CD4-positive, alpha-beta memory T cell (primary cell): ENCODE data around the gene TSPAN12. TPM values are rescaled to one million over a fixed set of nuclear protein-coding genes. Genes with fewer than 3 reads are reported as not detected.

Source experiments
- CTCF ChIA-PET: fragments of 350-600 bp; sonication (Branson Sonifier 250); formaldehyde crosslinking; loops from one replicate; lab custom pipeline; 2021; ENCODE audit warnings: inconsistent platforms; ENCODE audit not compliant: partially characterized antibody; lab: Charles Lee
- POLR2A ChIA-PET: fragments of 350-600 bp; sonication (Branson Sonifier 250); formaldehyde crosslinking; loops from one replicate; lab custom pipeline; 2021; ENCODE audit not compliant: partially characterized antibody; lab: Charles Lee
- DNase-seq, 5 donors: peaks; one replicate each; pipeline versions ENCODE4 v3.0.0 to v3.0.0-alpha.2; 2020 to 2022; ENCODE audit warnings: mixed read lengths in 1 of 5
- H3K27ac ChIP-seq: one replicate; pipeline ENCODE4 v1.7.0; 2013; ENCODE audit warnings: low read depth, low read length
- H3K27me3 ChIP-seq: 2 replicates; pipeline ENCODE4 v1.7.0; 2013; ENCODE audit warnings: mild to moderate bottlenecking, low read length, moderate library complexity; ENCODE audit not compliant: insufficient read depth
- H3K36me3 ChIP-seq: 2 replicates; pipeline ENCODE4 v1.7.0; 2013; ENCODE audit warnings: mild to moderate bottlenecking, low read length, moderate library complexity; ENCODE audit not compliant: insufficient read depth
- H3K4me1 ChIP-seq: 2 replicates; pipeline ENCODE4 v1.7.0; 2013; ENCODE audit warnings: mild to moderate bottlenecking, low read length, moderate library complexity; ENCODE audit not compliant: insufficient read depth
- H3K4me3 ChIP-seq, 2 donors: one replicate each; pipeline ENCODE4 v1.7.0; 2013; ENCODE audit warnings: low read length in 2 of 2, mild to moderate bottlenecking in 1 of 2
- H3K9me3 ChIP-seq, 2 donors: one replicate each; pipeline ENCODE4 v1.7.0; 2013; ENCODE audit warnings: low read length in 2 of 2, control low read depth in 1 of 2; ENCODE audit not compliant: control insufficient read depth in 1 of 2
- H3K27ac Mint-ChIP-seq, 7 donors: one replicate each; pipeline ENCODE4 v1.8.0; 2020 to 2021; ENCODE audit warnings: mixed read lengths in 7 of 7, mild to moderate bottlenecking in 6 of 7, inconsistent platforms in 3 of 7, moderate library complexity in 3 of 7
- H3K27me3 Mint-ChIP-seq, 2 donors: one replicate each; pipeline ENCODE4 v1.8.0; 2020 to 2021; ENCODE audit warnings: mixed read lengths in 2 of 2
- H3K36me3 Mint-ChIP-seq, 2 donors: one replicate each; pipeline ENCODE4 v1.8.0; 2020 to 2021; ENCODE audit warnings: mixed read lengths in 2 of 2, inconsistent platforms in 1 of 2, mild to moderate bottlenecking in 1 of 2
- H3K4me1 Mint-ChIP-seq, 4 donors: one replicate each; pipeline ENCODE4 v1.8.0; 2020 to 2021; ENCODE audit warnings: mixed read lengths in 4 of 4, mild to moderate bottlenecking in 1 of 4
- H3K4me3 Mint-ChIP-seq, 8 donors: one replicate each; pipeline ENCODE4 v1.8.0; 2020 to 2021; ENCODE audit warnings: mixed read lengths in 8 of 8, mild to moderate bottlenecking in 7 of 8, moderate library complexity in 6 of 8, inconsistent platforms in 3 of 8
- H3K9me3 Mint-ChIP-seq, 8 donors: one replicate each; pipeline ENCODE4 v1.8.0; 2020 to 2021; ENCODE audit warnings: mixed read lengths in 8 of 8, mild to moderate bottlenecking in 5 of 8, inconsistent platforms in 3 of 8, moderate library complexity in 1 of 8
- intact Hi-C: fragments of 100-400 bp; cut with micrococcal nuclease; formaldehyde crosslinking; loops from one replicate; pipeline ENCODE4 v1.15.1; 2023
- polyA plus RNA-seq, 2 donors: library from polyadenylated mRNA; unstranded; fragments of 300-500 nt; fragmentation: Illumina TruSeq; gene quantifications; one replicate each; pipeline ENCODE4 v1.2.3, GENCODE V29; 2021
- total RNA-seq, 2 experiments: library from RNA; stranded (reverse); gene quantifications; one replicate each; pipeline ENCODE4 v1.2.3, GENCODE V29; 2021

TSPAN12 gene
- total and polyA plus RNA-seq, 4 experiments from 2014 or later = not detected

DNA sequence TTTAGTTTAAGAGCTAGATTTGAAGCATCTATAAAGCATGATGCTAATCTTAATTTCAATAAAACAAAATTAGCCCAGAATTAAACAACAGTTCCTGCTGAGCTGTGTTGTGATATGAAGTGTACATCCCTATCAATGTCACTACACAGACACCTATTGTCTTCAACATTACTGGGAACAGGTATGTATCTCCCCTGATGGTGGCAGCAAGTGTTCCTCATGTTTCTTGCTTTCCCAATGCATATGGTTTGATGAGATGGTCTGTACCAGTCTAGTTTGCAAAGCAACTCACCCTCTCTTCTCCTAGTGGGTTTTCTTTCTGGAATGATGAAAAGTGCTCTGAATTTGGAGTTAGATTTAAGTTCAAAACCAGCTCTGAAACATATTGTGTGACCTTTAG is 38.1 kb downstream of the TSPAN12 start:
- Histone ChIP-seq H3K4me1 (no peaks in the 10 kb centered on the region), H3K27me3 (peaks cover 4% of the 10 kb centered on the region), H3K36me3 (no peaks in the 10 kb centered on the region), H3K9me3 (no peaks in the 10 kb centered on the region), H3K4me3 (no peak overlapping the region), H3K27ac (no peak overlapping the region)
- intact Hi-C loops = no loop called here
- CTCF ChIA-PET = interaction anchor here (1.1 to 1.4 kb wide), 2 partner anchors 10 to 13 kb away, joined by 3 to 5 read pairs; no protein-coding TSS in a partner anchor
- Mint-ChIP-seq H3K27me3 (peaks cover 9 to 21% of the 10 kb centered on the region in 2 donors), H3K4me1 (no peaks in the 10 kb centered on the region), H3K9me3 (no peaks in the 10 kb centered on the region), H3K36me3 (no peaks in the 10 kb centered on the region), H3K27ac (no peak overlapping the region), H3K4me3 (no peak overlapping the region)
- no peak for DNase-seq
- POLR2A ChIA-PET = no interaction called here

DNA sequence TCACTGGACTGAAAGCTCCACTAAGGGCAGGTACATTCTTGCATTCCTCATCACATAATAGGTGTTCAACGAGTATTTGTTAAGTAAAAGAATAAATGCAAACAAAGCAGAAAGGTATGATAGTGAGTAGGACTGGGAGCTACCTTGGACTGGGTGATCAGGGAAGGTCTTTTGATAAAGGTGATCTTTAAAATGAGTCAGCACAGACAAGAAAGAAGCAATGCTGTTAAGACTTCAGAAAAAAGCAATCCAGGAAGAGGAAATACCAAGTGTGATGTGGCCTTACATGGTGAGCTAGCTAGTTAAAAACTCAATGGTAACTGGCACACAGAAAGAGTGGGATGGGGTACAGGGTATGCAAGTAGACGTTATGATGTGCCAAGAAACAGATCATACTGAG is 40.1 kb downstream of the TSPAN12 start:
- CTCF ChIA-PET = interaction anchor here (1.4 to 2.0 kb wide), 3 partner anchors 11 to 26 kb away, joined by 3 to 12 read pairs (median 4); no protein-coding TSS in a partner anchor

DNA sequence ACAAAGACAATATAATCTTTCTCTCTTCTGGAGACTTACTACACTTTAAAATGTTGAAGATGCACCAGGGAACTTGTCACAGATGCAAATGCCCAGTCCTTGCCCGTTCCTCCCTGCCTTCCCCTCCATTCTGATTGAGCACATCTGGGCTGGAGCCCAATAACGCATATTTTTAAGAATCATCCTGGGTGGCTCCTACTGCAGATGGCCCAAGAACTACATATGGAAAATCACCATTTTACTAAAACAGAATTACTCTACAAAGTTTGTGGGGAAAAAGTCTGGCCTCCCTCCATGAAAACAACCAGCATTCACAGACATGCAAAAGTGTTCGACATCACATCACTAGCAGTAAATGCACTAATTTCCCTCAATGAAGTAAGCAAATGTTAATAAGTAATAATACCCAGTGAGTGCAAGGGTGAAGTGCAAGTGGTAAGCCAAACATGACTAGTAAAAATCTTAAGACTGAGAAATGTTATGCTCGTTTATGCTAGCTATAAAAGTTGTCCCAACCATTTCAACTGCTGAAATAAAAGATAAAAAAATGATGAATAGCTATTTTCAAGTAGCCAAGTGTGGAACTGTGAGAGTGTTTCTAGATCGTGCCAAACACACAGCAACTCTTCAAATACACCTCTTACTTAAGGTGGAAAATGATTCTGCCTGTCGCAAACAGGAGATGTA is 43.5 kb downstream of the TSPAN12 start:
- H3K9me3 ChIP-seq = no peaks in the 10 kb centered on the region
- no peaks in the 10 kb centered on the region for H3K27me3 ChIP-seq
- H3K27me3 Mint-ChIP-seq = peaks cover 3 to 17% of the 10 kb centered on the region in 2 donors
- intact Hi-C loops = no loop called here
- no peaks in the 10 kb centered on the region for H3K36me3 ChIP-seq
- ChIA-PET CTCF (no interaction called here), POLR2A (no interaction called here)
- no peak overlapping the region for H3K4me3 Mint-ChIP-seq
- H3K4me3 ChIP-seq = no peak overlapping the region
- DNase-seq = no peak
- H3K36me3 Mint-ChIP-seq = no peaks in the 10 kb centered on the region
- no peak overlapping the region for H3K27ac Mint-ChIP-seq
- no peak overlapping the region for H3K27ac ChIP-seq
- H3K4me1 ChIP-seq = no peaks in the 10 kb centered on the region
- H3K4me1 Mint-ChIP-seq = no peaks in the 10 kb centered on the region
- no peaks in the 10 kb centered on the region for H3K9me3 Mint-ChIP-seq

More for the DNA sequence above, 40.1 kb downstream of the TSPAN12 start:
- H3K27me3 ChIP-seq = no peaks in the 10 kb centered on the region
- DNase-seq = no peak
- Mint-ChIP-seq H3K27ac (no peak overlapping the region), H3K4me1 (no peaks in the 10 kb centered on the region), H3K36me3 (no peaks in the 10 kb centered on the region), H3K27me3 (peaks cover 11 to 23% of the 10 kb centered on the region in 2 donors), H3K4me3 (no peak overlapping the region), H3K9me3 (no peaks in the 10 kb centered on the region)
- H3K36me3 ChIP-seq = no peaks in the 10 kb centered on the region
- H3K27ac ChIP-seq = no peak overlapping the region
- no peak overlapping the region for H3K4me3 ChIP-seq
- POLR2A ChIA-PET = no interaction called here
- H3K4me1 ChIP-seq = no peaks in the 10 kb centered on the region
- intact Hi-C loops = no loop called here
- no peaks in the 10 kb centered on the region for H3K9me3 ChIP-seq

DNA sequence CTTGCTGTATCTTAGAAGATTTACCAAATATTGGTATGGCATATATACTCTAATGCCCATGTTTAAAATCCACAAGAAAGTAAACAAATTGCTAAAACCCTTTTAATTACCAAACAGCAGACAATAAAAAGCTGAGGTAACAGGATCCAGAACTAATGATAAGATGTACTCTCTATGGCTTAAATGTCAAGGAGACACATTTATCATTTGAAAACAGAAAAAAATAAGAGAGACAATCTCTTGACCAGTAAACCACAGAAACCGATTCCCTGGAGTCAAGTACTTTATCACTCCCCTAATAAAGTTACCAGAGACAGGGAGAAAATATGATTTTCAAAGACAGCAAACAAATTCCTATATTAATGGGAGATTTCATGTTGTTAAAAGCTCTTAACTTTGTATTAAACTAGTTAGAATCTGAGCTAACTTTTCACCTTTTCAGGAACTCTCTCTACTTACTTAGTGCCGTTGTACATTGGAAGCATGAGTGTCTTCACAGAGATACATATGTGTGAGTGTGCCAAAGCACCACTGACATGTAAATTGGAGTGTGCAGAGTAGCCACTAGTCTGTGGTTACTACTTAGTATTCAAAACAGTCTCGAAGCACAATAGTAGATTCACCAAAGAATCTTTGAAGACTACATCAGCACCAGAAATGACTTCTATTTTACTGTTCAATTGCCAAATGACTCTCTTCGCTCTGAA is 44.2 kb downstream of the TSPAN12 start:
- no peaks in the 10 kb centered on the region for H3K36me3 Mint-ChIP-seq
- H3K4me3 ChIP-seq = no peak overlapping the region
- no peaks in the 10 kb centered on the region for H3K9me3 Mint-ChIP-seq
- no peaks in the 10 kb centered on the region for H3K4me1 Mint-ChIP-seq
- DNase-seq = no peak
- peaks cover 3 to 16% of the 10 kb centered on the region in 2 donors for H3K27me3 Mint-ChIP-seq
- no peaks in the 10 kb centered on the region for H3K9me3 ChIP-seq
- H3K27ac Mint-ChIP-seq = no peak overlapping the region
- H3K4me3 Mint-ChIP-seq = no peak overlapping the region
- intact Hi-C loops = no loop called here
- H3K36me3 ChIP-seq = no peaks in the 10 kb centered on the region
- POLR2A ChIA-PET = no interaction called here
- CTCF ChIA-PET = no interaction called here
- H3K27ac ChIP-seq = no peak overlapping the region
- H3K4me1 ChIP-seq = no peaks in the 10 kb centered on the region
- H3K27me3 ChIP-seq = no peaks in the 10 kb centered on the region

DNA sequence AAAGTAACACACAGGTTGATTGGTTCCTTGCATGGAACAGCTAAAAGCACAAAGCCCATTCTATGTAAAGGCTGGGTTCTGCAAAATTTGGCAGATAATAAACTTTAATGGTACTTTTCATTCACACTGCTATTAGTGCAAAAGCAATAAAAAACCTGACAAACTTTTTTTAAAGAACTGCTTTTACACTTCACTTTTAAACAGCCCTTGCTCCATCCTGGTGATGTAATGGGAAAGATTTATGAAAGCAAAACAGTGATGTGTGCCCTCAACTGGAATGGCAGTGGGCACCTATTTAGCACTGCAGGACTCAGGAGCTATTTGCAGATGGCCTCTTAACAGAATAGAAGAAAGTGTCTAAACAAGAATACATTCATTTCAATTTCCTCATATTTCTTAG is 44.9 kb downstream of the TSPAN12 start:
- no peaks in the 10 kb centered on the region for H3K9me3 Mint-ChIP-seq
- no peak overlapping the region for H3K27ac Mint-ChIP-seq
- H3K27me3 ChIP-seq = no peaks in the 10 kb centered on the region
- POLR2A ChIA-PET = no interaction called here
- H3K36me3 Mint-ChIP-seq = no peaks in the 10 kb centered on the region
- no peak overlapping the region for H3K4me3 ChIP-seq
- H3K4me1 Mint-ChIP-seq = no peaks in the 10 kb centered on the region
- intact Hi-C loops = no loop called here
- H3K27ac ChIP-seq = no peak overlapping the region
- H3K36me3 ChIP-seq = no peaks in the 10 kb centered on the region
- no peak overlapping the region for H3K4me3 Mint-ChIP-seq
- H3K4me1 ChIP-seq = no peaks in the 10 kb centered on the region
- H3K9me3 ChIP-seq = no peaks in the 10 kb centered on the region
- CTCF ChIA-PET = no interaction called here
- no peak for DNase-seq
- H3K27me3 Mint-ChIP-seq = peaks cover 3 to 16% of the 10 kb centered on the region in 2 donors

DNA sequence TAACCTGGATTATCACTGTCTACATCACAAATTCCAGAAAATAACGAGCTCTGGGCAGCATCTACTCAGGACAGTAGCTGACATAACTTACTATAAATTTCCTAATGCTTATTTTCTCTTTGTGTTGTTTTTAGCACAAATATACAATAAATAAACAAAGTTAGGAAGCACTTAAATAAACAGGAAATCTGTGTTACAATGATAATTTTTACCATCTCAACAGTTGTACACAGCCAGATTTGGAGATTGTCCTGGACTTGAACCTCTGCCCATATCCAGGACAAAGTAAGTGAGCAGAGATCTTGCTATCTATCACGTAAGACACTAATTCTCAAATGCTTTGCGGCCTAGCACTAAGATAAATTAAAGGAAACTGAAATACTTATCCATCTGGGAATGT is 48.7 kb downstream of the TSPAN12 start:
- POLR2A ChIA-PET = no interaction called here
- H3K27me3 Mint-ChIP-seq = peaks cover 5 to 6% of the 10 kb centered on the region in 2 donors
- intact Hi-C loops = loop anchor here (5.0 kb wide), 1 partner anchor 738 kb away; no protein-coding TSS in a partner anchor

DNA sequence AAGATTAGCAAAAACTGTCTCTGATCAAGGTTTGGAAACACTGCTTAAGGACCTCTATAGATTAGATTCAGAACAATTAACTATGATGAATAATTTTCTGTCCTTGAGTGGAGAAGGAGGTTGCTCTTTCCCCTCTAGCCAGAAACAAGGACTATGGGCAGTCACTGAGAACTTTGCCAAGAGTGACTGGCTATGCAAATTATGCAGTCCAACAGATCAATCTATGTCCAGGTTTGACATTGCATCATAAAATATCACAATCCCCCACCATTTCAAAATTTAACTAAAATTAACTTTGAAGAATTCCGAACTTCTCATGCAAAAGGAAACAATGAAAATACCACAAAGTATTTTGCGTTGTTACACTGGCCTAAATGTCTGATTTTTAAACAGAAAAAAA is 50.6 kb downstream of the TSPAN12 start:
- Mint-ChIP-seq H3K9me3 (no peaks in the 10 kb centered on the region), H3K4me3 (no peak overlapping the region), H3K27ac (no peak overlapping the region), H3K27me3 (peaks cover 4 to 7% of the 10 kb centered on the region in 2 donors), H3K4me1 (no peaks in the 10 kb centered on the region), H3K36me3 (no peaks in the 10 kb centered on the region)
- CTCF ChIA-PET = interaction anchor here (0.6 to 2.6 kb wide), 12 partner anchors 10 to 304 kb away, joined by 3 to 26 read pairs (median 4); no protein-coding TSS in a partner anchor
- POLR2A ChIA-PET = no interaction called here
- no peaks in the 10 kb centered on the region for H3K36me3 ChIP-seq
- H3K4me3 ChIP-seq = no peak overlapping the region
- no peaks in the 10 kb centered on the region for H3K4me1 ChIP-seq
- no peaks in the 10 kb centered on the region for H3K27me3 ChIP-seq
- DNase-seq = no peak
- no peaks in the 10 kb centered on the region for H3K9me3 ChIP-seq
- intact Hi-C loops = loop anchor here (5.0 kb wide), 1 partner anchor 740 kb away; no protein-coding TSS in a partner anchor
- H3K27ac ChIP-seq = no peak overlapping the region

More for the DNA sequence above, 48.7 kb downstream of the TSPAN12 start:
- no peaks in the 10 kb centered on the region for H3K9me3 ChIP-seq
- H3K27ac Mint-ChIP-seq = no peak overlapping the region
- no peaks in the 10 kb centered on the region for H3K4me1 Mint-ChIP-seq
- no peak overlapping the region for H3K27ac ChIP-seq
- no peaks in the 10 kb centered on the region for H3K4me1 ChIP-seq
- no peak for DNase-seq
- H3K4me3 Mint-ChIP-seq = no peak overlapping the region
- H3K9me3 Mint-ChIP-seq = no peaks in the 10 kb centered on the region
- no peaks in the 10 kb centered on the region for H3K27me3 ChIP-seq
- no peaks in the 10 kb centered on the region for H3K36me3 Mint-ChIP-seq
- CTCF ChIA-PET = interaction anchor here (0.7 to 2.0 kb wide), 8 partner anchors 8 to 299 kb away, joined by 3 to 8 read pairs (median 3); no protein-coding TSS in a partner anchor
- H3K36me3 ChIP-seq = no peaks in the 10 kb centered on the region
- H3K4me3 ChIP-seq = no peak overlapping the region
